ENCODE results near the gene GARIN5B. TPM values are rescaled to one million over a fixed set of nuclear protein-coding genes. Genes with fewer than 3 reads are reported as not detected.

The GARIN5B gene
- total RNA-seq, 1 experiment from 2014 or later = 0.13 TPM

- Histone ChIP-seq H3K23me2 (ENCODE audit: insufficient read length, low read depth, low read length, poor library complexity, severe bottlenecking) (no peaks in the 10 kb centered on the region), H2BK5ac (ENCODE audit: insufficient read length, low read length) (no peak overlapping the region), H3K4me1 (ENCODE audit: insufficient read depth, low read length) (peaks cover 3% of the 10 kb centered on the region; the same call in 1 of the 2 replicates), H3K9me3 (ENCODE audit: control insufficient read depth, low read depth, low read length) (no peaks in the 10 kb centered on the region), H3K56ac (ENCODE audit: insufficient read length, low read depth, low read length) (no peak overlapping the region), H3K23ac (ENCODE audit: insufficient read length, low read depth, low read length) (no peak overlapping the region), H3K18ac (ENCODE audit: insufficient read length, low read depth, low read length) (no peak overlapping the region), H3K14ac (ENCODE audit: insufficient read depth, low read length) (no peak overlapping the region), H3K4me2 (ENCODE audit: insufficient read depth, insufficient read length, low read length) (no peak overlapping the region), H2BK120ac (ENCODE audit: low read depth, low read length, poor library complexity, severe bottlenecking) (no peak overlapping the region), H4K91ac (ENCODE audit: insufficient read length, low read depth, low read length) (no peak overlapping the region), H4K5ac (ENCODE audit: insufficient read length, low read depth, low read length) (no peak overlapping the region), H3K79me1 (ENCODE audit: insufficient read depth, low read depth, low read length, poor library complexity, severe bottlenecking) (no peaks in the 10 kb centered on the region), H3T11ph (ENCODE audit: low read length) (no peak overlapping the region), H2AK5ac (ENCODE audit: insufficient read length, low read length) (no peak overlapping the region), H2AFZ (ENCODE audit: low read length) (no peak overlapping the region), H2BK15ac (ENCODE audit: low read depth, low read length) (no peak overlapping the region), H4K20me1 (ENCODE audit: control insufficient read depth, insufficient read depth, insufficient read length) (no peaks in the 10 kb centered on the region), H3K9ac (ENCODE audit: extremely low read depth, insufficient read length, low read length) (no peak overlapping the region), H2BK20ac (ENCODE audit: low read depth, low read length, poor library complexity, severe bottlenecking) (no peak overlapping the region), H3K79me2 (ENCODE audit: insufficient read depth, low read length) (no peaks in the 10 kb centered on the region), H3K27ac (ENCODE audit: insufficient read length, low read depth, low read length) (no peak overlapping the region), H4K8ac (replicated peaks; ENCODE audit: insufficient read length, low read depth, low read length) (no peak overlapping the region), H3K4ac (ENCODE audit: low read depth, low read length) (no peak overlapping the region), H2BK12ac (ENCODE audit: insufficient read length, low read depth, low read length) (no peak overlapping the region), H3K27me3 (ENCODE audit: insufficient read depth, low read length) (no peaks in the 10 kb centered on the region)
- TF ChIP-seq CTCF (conservative IDR thresholded peaks at IDR 0.05) = no peak
- H3K36me3 Mint-ChIP-seq (ENCODE audit: insufficient read depth in 1 of 3, low read depth in 3 of 3) = peaks cover 32 to 48% (median 45%) of the 10 kb centered on the region in 3 experiments; a peak in 6 of 7 replicates
- no peaks in the 10 kb centered on the region for H3K27me3 Mint-ChIP-seq (ENCODE audit: low read depth)
- H3K4me1 Mint-ChIP-seq = peaks cover 5 to 16% of the 10 kb centered on the region in 2 experiments; a peak in 3 of 4 replicates
- WGBS (ENCODE audit: extremely low coverage, insufficient read length, low lambda C conversion rate) = no CpG with 5 or more reads among the region's 5 CpGs
- no peak for DNase-seq
- no peak overlapping the region for H3K27ac Mint-ChIP-seq
- no peaks in the 10 kb centered on the region for H3K9me3 Mint-ChIP-seq
- H3K4me3 Mint-ChIP-seq = no peak overlapping the region
Measured at GRCh38 chr19:55309448-55309847, 53.6 kb downstream of the GARIN5B start.
